Endothelial cell of umbilical vein (primary cell): ENCODE measurements around the gene CFC1.
"Not testable (repeated sequence)": the region's sequence is repeated elsewhere in the genome, so short reads cannot be mapped to it uniquely, and the experiment has no call there.

ENCODE experiments used
- EZH2 ChIP-seq: IDR thresholded peaks from 2 replicates; pipeline ENCODE4 v1.6.1; 2012; ENCODE audit warnings: borderline replicate concordance, low read depth, mild to moderate bottlenecking, moderate library complexity, low read length, inconsistent platforms; ENCODE audit not compliant: severe bottlenecking
- POLR2A ChIP-seq: IDR thresholded peaks from 2 replicates; pipeline ENCODE4 v1.6.1; 2012; ENCODE audit warnings: low read depth, mild to moderate bottlenecking, control low read depth, low read length
- TF ChIP-seq, protein P1 (sequence below), 2 donors: IDR thresholded peaks; 1 replicate in 1 of 2; 2 replicates in 1 of 2; pipeline ENCODE4 v1.5.1; 2011; ENCODE audit warnings: low read length in 2 of 2, mild to moderate bottlenecking in 2 of 2, moderate library complexity in 2 of 2, control low read depth in 1 of 2, inconsistent platforms in 1 of 2, low read depth in 1 of 2; ENCODE audit not compliant: insufficient read depth in 1 of 2; ENCODE audit errors: extremely low read depth in 1 of 2

DNA sequence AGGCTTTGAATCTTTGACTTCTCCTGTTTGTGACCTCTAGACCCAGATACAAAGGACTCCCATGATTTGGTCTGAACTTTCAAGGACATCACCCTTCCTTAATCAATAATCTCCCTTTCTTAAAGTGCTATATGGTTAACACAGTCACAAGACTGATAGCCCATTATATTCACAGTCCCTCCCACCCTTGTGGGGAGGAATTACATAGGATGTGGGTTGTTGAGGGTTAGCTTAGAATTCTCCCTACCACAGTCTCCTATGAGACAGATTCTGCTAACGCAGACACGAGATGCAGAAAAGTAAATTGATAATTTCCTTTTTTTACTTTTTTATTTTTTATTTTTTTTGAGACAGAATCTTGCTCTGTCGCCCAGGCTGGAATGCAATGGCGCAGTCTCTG, 45.2 kb downstream of the CFC1 start:
- TF ChIP-seq, protein P1, sequence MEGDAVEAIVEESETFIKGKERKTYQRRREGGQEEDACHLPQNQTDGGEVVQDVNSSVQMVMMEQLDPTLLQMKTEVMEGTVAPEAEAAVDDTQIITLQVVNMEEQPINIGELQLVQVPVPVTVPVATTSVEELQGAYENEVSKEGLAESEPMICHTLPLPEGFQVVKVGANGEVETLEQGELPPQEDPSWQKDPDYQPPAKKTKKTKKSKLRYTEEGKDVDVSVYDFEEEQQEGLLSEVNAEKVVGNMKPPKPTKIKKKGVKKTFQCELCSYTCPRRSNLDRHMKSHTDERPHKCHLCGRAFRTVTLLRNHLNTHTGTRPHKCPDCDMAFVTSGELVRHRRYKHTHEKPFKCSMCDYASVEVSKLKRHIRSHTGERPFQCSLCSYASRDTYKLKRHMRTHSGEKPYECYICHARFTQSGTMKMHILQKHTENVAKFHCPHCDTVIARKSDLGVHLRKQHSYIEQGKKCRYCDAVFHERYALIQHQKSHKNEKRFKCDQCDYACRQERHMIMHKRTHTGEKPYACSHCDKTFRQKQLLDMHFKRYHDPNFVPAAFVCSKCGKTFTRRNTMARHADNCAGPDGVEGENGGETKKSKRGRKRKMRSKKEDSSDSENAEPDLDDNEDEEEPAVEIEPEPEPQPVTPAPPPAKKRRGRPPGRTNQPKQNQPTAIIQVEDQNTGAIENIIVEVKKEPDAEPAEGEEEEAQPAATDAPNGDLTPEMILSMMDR (IDR thresholded peaks at IDR 0.05; ENCODE audit: extremely low read depth in 1 of 2, insufficient read depth in 1 of 2, low read depth in 1 of 2, low read length in 2 of 2) = not testable (repeated sequence)
- not testable (repeated sequence) for TF ChIP-seq POLR2A, EZH2
